HepG2 (cell line): ENCODE results near the gene ARPC3. TPM values are rescaled to one million over a fixed set of nuclear protein-coding genes. Genes with fewer than 3 reads are reported as not detected.
A peak's percentile ranks its signal among the peaks of the same experiment; 100 is the strongest.

Experiments used
- HOXA7 ChIP-seq: sonication (generic); formaldehyde crosslinking; IDR thresholded peaks from 2 replicates; pipeline ENCODE4 v1.8.1; 2022; ENCODE audit warnings: mild to moderate bottlenecking, missing genetic modification reagents, moderate library complexity
- KLF11 ChIP-seq: IDR thresholded peaks from 2 replicates; pipeline ENCODE4 v1.6.1; 2016; ENCODE audit warnings: missing compliant biosample characterization
- MAFF ChIP-seq: IDR thresholded peaks from 2 replicates; pipeline ENCODE4 v1.6.1; 2011; ENCODE audit warnings: low read depth, low read length, improper control_type of control experiment
- NFIB ChIP-seq: sonication (generic); formaldehyde crosslinking; IDR thresholded peaks from 2 replicates; pipeline ENCODE4 v1.9.0; 2021; ENCODE audit warnings: missing genetic modification reagents, mild to moderate bottlenecking, borderline replicate concordance
- NR2F6 ChIP-seq, 2 experiments: IDR thresholded peaks; 2 replicates each; pipeline ENCODE4 v1.6.1; 2016; ENCODE audit warnings: antibody characterized with exemption in 1 of 2, mild to moderate bottlenecking in 1 of 2
- SOX5 ChIP-seq: IDR thresholded peaks from 2 replicates; pipeline ENCODE4 v1.6.1; 2016; ENCODE audit warnings: borderline replicate concordance
- SOX6 ChIP-seq, 2 experiments: fragments of 450-650 bp in 1 of 2; sonication (generic) in 1 of 2; formaldehyde crosslinking in 1 of 2; IDR thresholded peaks; 2 replicates each; pipeline versions ENCODE4 v1.4.0 to v1.6.1; 2017 to 2020; ENCODE audit warnings: antibody characterized with exemption in 1 of 2, mild to moderate bottlenecking in 1 of 2, missing genetic modification reagents in 1 of 2
- TBX3 ChIP-seq: fragments of 450-650 bp; IDR thresholded peaks from 2 replicates; pipeline ENCODE4 v1.6.1; 2017; ENCODE audit warnings: antibody characterized with exemption, mild to moderate bottlenecking, inconsistent platforms, borderline replicate concordance
- ZNF350 ChIP-seq: sonication (generic); formaldehyde crosslinking; IDR thresholded peaks from 2 replicates; pipeline ENCODE4 v1.4.0; 2020; ENCODE audit warnings: mild to moderate bottlenecking, low read depth, missing genetic modification reagents, borderline replicate concordance
- ZNF569 ChIP-seq: sonication (generic); formaldehyde crosslinking; IDR thresholded peaks from 2 replicates; pipeline ENCODE4 v1.5.0; 2020; ENCODE audit warnings: mild to moderate bottlenecking, missing genetic modification reagents, moderate library complexity, borderline replicate concordance
- ZNF746 ChIP-seq: sonication (generic); formaldehyde crosslinking; IDR thresholded peaks from 2 replicates; pipeline ENCODE4 v1.8.0; 2022; ENCODE audit warnings: mild to moderate bottlenecking, missing genetic modification reagents
- polyA plus RNA-seq, 8 experiments: library from polyadenylated mRNA; depleted of rRNA in 3 of 8; stranded (reverse) in 7 of 8; unstranded in 1 of 8; fragments of >200 nt; fragmentation: Illumina TruSeq in 4 of 8; extraction: Trizol in 4 of 8; gene quantifications; 2 replicates each; pipeline versions ENCODE4 v1.2.1 to v1.2.3, GENCODE V29; 2011 to 2016; ENCODE audit warnings: low read depth in 4 of 8, missing spikeins in 1 of 8, mixed read lengths in 1 of 8; ENCODE audit not compliant: insufficient read depth in 1 of 8
- total RNA-seq, 5 experiments: library from RNA; depleted of rRNA; stranded (reverse); fragments of >200 nt; fragmentation: Illumina TruSeq; extraction: Trizol; gene quantifications; 2 replicates each; pipeline ENCODE4 v1.2.3, GENCODE V29; 2016; ENCODE audit warnings: low read depth in 1 of 5
- TF ChIP-seq, protein P1 (sequence below): sonication (generic); formaldehyde crosslinking; IDR thresholded peaks from 2 replicates; pipeline ENCODE4 v1.4.0; 2020; ENCODE audit warnings: missing genetic modification reagents
- TF ChIP-seq, protein P2 (sequence below): sonication (generic); formaldehyde crosslinking; IDR thresholded peaks from 2 replicates; pipeline ENCODE4 v1.5.0; 2020; ENCODE audit warnings: mild to moderate bottlenecking, missing genetic modification reagents
- TF ChIP-seq, protein P3 (sequence below): fragments of 450-650 bp; IDR thresholded peaks from 2 replicates; pipeline ENCODE4 v1.6.1; 2017; ENCODE audit warnings: mild to moderate bottlenecking
- TF ChIP-seq, protein P4 (sequence below): sonication (generic); formaldehyde crosslinking; IDR thresholded peaks from 2 replicates; pipeline ENCODE4 v1.5.0; 2020; ENCODE audit warnings: missing genetic modification reagents

Gene ARPC3
- total and polyA plus RNA-seq, 2 of the 13 experiments (the other 11 are each of a cell fraction or from before 2014, with no cell fraction given), result 32.7 to 234 TPM

DNA sequence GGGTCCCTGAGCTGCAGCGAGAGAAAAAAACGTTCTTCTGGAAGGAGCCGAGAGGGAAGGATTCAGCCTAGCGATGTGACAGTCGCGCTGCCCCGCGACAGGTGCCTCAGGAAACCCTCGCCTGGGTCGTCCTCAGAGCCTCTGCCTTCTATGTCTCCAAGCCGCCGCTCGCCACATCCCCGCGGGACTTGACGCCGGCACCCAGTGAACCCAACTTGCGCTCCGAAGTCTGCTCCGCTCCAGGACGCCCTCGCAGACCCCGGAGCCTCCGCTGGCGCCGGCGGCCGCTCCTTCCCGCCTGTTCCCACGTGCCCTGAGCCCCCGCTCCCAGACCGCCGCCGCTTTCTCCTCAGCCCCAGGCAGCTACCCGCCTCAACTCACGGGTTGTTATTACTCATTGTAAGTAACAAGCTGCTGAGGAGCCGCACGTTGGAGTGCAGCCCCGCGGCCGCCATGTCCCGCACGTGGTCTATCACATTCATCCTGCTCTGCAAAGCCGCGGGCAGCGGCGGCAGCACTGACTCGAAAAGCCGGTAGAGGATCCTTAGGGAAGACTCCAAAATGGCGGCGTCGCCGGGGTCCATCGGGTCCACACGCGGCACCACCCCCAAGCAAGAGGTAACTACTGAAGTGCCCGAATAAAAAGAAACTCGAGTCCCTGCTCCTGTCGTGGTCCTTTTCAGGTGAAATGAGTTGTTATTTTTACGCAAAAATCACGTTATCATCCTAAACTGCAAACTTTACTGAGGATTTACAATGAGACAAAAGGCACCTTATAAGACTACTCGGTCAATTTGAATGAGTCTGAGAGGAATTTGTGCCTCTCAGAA, 46.8 kb downstream of the ARPC3 start, which contains the start of gene ANAPC7 (continued):
- TF ChIP-seq SOX5 (CRISPR knock-in tag), result no peak; the same call in none of the 2 replicates
- TF ChIP-seq HOXA7 (CRISPR knock-in tag), result no peak
- TF ChIP-seq KLF11, result no peak; the same call in 1 of the 2 replicates
- TF ChIP-seq ZNF746 (CRISPR knock-in tag), result peak; percentile 42; the same call in 1 of the 2 replicates
- no peak for TF ChIP-seq SOX6 (IDR thresholded peaks at IDR 0.05)
- peak; percentile 36; the same call in 1 of the 2 replicates for TF ChIP-seq SOX6 (CRISPR knock-in tag; IDR thresholded peaks at IDR 0.05)
- no peak for TF ChIP-seq ZNF569 (CRISPR knock-in tag)
- TF ChIP-seq ZNF350 (CRISPR knock-in tag), result peak; percentile 65; the same call in 1 of the 2 replicates
- TF ChIP-seq, protein P1, sequence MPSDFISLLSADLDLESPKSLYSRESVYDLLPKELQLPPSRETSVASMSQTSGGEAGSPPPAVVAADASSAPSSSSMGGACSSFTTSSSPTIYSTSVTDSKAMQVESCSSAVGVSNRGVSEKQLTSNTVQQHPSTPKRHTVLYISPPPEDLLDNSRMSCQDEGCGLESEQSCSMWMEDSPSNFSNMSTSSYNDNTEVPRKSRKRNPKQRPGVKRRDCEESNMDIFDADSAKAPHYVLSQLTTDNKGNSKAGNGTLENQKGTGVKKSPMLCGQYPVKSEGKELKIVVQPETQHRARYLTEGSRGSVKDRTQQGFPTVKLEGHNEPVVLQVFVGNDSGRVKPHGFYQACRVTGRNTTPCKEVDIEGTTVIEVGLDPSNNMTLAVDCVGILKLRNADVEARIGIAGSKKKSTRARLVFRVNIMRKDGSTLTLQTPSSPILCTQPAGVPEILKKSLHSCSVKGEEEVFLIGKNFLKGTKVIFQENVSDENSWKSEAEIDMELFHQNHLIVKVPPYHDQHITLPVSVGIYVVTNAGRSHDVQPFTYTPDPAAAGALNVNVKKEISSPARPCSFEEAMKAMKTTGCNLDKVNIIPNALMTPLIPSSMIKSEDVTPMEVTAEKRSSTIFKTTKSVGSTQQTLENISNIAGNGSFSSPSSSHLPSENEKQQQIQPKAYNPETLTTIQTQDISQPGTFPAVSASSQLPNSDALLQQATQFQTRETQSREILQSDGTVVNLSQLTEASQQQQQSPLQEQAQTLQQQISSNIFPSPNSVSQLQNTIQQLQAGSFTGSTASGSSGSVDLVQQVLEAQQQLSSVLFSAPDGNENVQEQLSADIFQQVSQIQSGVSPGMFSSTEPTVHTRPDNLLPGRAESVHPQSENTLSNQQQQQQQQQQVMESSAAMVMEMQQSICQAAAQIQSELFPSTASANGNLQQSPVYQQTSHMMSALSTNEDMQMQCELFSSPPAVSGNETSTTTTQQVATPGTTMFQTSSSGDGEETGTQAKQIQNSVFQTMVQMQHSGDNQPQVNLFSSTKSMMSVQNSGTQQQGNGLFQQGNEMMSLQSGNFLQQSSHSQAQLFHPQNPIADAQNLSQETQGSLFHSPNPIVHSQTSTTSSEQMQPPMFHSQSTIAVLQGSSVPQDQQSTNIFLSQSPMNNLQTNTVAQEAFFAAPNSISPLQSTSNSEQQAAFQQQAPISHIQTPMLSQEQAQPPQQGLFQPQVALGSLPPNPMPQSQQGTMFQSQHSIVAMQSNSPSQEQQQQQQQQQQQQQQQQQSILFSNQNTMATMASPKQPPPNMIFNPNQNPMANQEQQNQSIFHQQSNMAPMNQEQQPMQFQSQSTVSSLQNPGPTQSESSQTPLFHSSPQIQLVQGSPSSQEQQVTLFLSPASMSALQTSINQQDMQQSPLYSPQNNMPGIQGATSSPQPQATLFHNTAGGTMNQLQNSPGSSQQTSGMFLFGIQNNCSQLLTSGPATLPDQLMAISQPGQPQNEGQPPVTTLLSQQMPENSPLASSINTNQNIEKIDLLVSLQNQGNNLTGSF (CRISPR knock-in tag), result no peak
- TF ChIP-seq, protein P2, sequence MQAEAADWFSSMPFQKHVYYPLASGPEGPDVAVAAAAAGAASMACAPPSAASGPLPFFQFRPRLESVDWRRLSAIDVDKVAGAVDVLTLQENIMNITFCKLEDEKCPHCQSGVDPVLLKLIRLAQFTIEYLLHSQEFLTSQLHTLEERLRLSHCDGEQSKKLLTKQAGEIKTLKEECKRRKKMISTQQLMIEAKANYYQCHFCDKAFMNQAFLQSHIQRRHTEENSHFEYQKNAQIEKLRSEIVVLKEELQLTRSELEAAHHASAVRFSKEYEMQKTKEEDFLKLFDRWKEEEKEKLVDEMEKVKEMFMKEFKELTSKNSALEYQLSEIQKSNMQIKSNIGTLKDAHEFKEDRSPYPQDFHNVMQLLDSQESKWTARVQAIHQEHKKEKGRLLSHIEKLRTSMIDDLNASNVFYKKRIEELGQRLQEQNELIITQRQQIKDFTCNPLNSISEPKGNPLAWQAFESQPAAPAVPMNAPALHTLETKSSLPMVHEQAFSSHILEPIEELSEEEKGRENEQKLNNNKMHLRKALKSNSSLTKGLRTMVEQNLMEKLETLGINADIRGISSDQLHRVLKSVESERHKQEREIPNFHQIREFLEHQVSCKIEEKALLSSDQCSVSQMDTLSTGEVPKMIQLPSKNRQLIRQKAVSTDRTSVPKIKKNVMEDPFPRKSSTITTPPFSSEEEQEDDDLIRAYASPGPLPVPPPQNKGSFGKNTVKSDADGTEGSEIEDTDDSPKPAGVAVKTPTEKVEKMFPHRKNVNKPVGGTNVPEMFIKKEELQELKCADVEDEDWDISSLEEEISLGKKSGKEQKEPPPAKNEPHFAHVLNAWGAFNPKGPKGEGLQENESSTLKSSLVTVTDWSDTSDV (CRISPR knock-in tag), result no peak
- no peak for TF ChIP-seq NR2F6 (IDR thresholded peaks at IDR 0.05)
- TF ChIP-seq NR2F6 (CRISPR knock-in tag; IDR thresholded peaks at IDR 0.05), result no peak
- no peak for TF ChIP-seq MAFF
- TF ChIP-seq, protein P3, sequence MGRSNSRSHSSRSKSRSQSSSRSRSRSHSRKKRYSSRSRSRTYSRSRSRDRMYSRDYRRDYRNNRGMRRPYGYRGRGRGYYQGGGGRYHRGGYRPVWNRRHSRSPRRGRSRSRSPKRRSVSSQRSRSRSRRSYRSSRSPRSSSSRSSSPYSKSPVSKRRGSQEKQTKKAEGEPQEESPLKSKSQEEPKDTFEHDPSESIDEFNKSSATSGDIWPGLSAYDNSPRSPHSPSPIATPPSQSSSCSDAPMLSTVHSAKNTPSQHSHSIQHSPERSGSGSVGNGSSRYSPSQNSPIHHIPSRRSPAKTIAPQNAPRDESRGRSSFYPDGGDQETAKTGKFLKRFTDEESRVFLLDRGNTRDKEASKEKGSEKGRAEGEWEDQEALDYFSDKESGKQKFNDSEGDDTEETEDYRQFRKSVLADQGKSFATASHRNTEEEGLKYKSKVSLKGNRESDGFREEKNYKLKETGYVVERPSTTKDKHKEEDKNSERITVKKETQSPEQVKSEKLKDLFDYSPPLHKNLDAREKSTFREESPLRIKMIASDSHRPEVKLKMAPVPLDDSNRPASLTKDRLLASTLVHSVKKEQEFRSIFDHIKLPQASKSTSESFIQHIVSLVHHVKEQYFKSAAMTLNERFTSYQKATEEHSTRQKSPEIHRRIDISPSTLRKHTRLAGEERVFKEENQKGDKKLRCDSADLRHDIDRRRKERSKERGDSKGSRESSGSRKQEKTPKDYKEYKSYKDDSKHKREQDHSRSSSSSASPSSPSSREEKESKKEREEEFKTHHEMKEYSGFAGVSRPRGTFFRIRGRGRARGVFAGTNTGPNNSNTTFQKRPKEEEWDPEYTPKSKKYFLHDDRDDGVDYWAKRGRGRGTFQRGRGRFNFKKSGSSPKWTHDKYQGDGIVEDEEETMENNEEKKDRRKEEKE, result no peak
- TF ChIP-seq, protein P4, sequence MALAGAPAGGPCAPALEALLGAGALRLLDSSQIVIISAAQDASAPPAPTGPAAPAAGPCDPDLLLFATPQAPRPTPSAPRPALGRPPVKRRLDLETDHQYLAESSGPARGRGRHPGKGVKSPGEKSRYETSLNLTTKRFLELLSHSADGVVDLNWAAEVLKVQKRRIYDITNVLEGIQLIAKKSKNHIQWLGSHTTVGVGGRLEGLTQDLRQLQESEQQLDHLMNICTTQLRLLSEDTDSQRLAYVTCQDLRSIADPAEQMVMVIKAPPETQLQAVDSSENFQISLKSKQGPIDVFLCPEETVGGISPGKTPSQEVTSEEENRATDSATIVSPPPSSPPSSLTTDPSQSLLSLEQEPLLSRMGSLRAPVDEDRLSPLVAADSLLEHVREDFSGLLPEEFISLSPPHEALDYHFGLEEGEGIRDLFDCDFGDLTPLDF (CRISPR knock-in tag), result no peak; the same call in 1 of the 2 replicates
- TF ChIP-seq NFIB, result no peak
- TF ChIP-seq TBX3, result no peak
